HG02678 (cell line): Measurements from ENCODE around the gene TSSK3.
"Not testable (repeated sequence)": the region's sequence is repeated elsewhere in the genome, so short reads cannot be mapped to it uniquely, and the experiment has no call there.

Source experiments
- ATAC-seq: cut with Tn5 transposase; IDR thresholded peaks from one replicate; pipeline ENCODE4 v1.9.1; 2021; ENCODE audit warnings: mild to moderate bottlenecking, moderate library complexity; ENCODE audit not compliant: unreplicated experiment

The TSSK3 gene

GRCh38 chr1:32337855-32338636, 24.3 kb upstream of the TSSK3 start:
- ATAC-seq: no peak

- ATAC-seq: no peak
Observed at GRCh38 chr1:32338637-32339145, 23.6 kb upstream of the TSSK3 start.

- no peak for ATAC-seq
Observed at GRCh38 chr1:32339363-32339978, 22.9 kb upstream of the TSSK3 start.

GRCh38 chr1:32341186-32341757, 21.1 kb upstream of the TSSK3 start:
- ATAC-seq: no peak

- no peak for ATAC-seq
Observed at GRCh38 chr1:32341971-32342370, 20.4 kb upstream of the TSSK3 start.

GRCh38 chr1:32342704-32343103, 19.6 kb upstream of the TSSK3 start:
- no peak for ATAC-seq

GRCh38 chr1:32345289-32345827, 17.0 kb upstream of the TSSK3 start:
- ATAC-seq: no peak

GRCh38 chr1:32346532-32347157, 15.7 kb upstream of the TSSK3 start:
- ATAC-seq: no peak

- no peak for ATAC-seq
Observed at GRCh38 chr1:32349211-32349708, 13.1 kb upstream of the TSSK3 start.

- ATAC-seq: peak; percentile 40
Observed at GRCh38 chr1:32350785-32351398, 11.4 kb upstream of the TSSK3 start.

- ATAC-seq: peak; percentile 88
Observed at GRCh38 chr1:32351399-32352238, 10.7 kb upstream of the TSSK3 start.

GRCh38 chr1:32352239-32352745, 10.0 kb upstream of the TSSK3 start:
- ATAC-seq: no peak

- no peak for ATAC-seq
Observed at GRCh38 chr1:32352831-32353383, 9.4 kb upstream of the TSSK3 start.

- no peak for ATAC-seq
Observed at GRCh38 chr1:32353431-32353830, 8.9 kb upstream of the TSSK3 start.

GRCh38 chr1:32353886-32354570, 8.3 kb upstream of the TSSK3 start:
- no peak for ATAC-seq

- ATAC-seq: not testable (repeated sequence)
Observed at GRCh38 chr1:32355778-32356177, 6.6 kb upstream of the TSSK3 start.

GRCh38 chr1:32356478-32356877, 5.9 kb upstream of the TSSK3 start:
- ATAC-seq: no peak

- ATAC-seq: no peak
Observed at GRCh38 chr1:32357614-32358013, 4.7 kb upstream of the TSSK3 start.

GRCh38 chr1:32358435-32358834, 3.9 kb upstream of the TSSK3 start:
- ATAC-seq: no peak
